Mucosa of rectum (tissue), 2 donors: Measurements from ENCODE around the gene KDM2B.

Experiments
- H3K27ac ChIP-seq, 2 donors: one replicate each; pipeline ENCODE4 v1.7.0; 2013; ENCODE audit warnings: inconsistent platforms in 2 of 2, low read depth in 2 of 2, low read length in 2 of 2
- H3K27me3 ChIP-seq, 2 donors: one replicate each; pipeline ENCODE4 v1.7.0; 2013; ENCODE audit warnings: low read length in 2 of 2; ENCODE audit not compliant: control insufficient read depth in 2 of 2, insufficient read depth in 2 of 2
- H3K36me3 ChIP-seq, 2 donors: one replicate each; pipeline ENCODE4 v1.7.0; 2013; ENCODE audit warnings: low read length in 2 of 2; ENCODE audit not compliant: control insufficient read depth in 2 of 2, insufficient read depth in 2 of 2
- H3K4me1 ChIP-seq, 2 donors: one replicate each; pipeline ENCODE4 v1.7.0; 2013; ENCODE audit warnings: low read length in 2 of 2, mild to moderate bottlenecking in 1 of 2; ENCODE audit not compliant: control insufficient read depth in 2 of 2, insufficient read depth in 2 of 2
- H3K4me3 ChIP-seq, 2 donors: one replicate each; pipeline ENCODE4 v1.7.0; 2013; ENCODE audit warnings: low read length in 2 of 2
- H3K9ac ChIP-seq, 2 donors: one replicate each; pipeline ENCODE4 v1.7.0; 2013; ENCODE audit warnings: low read length in 2 of 2, low read depth in 1 of 2, mild to moderate bottlenecking in 1 of 2
- H3K9me3 ChIP-seq, 2 donors: one replicate each; pipeline ENCODE4 v1.7.0; 2013; ENCODE audit warnings: low read length in 2 of 2; ENCODE audit not compliant: control insufficient read depth in 2 of 2
- donor health status: healthy.
- donor health status: Normal muscosa, but diverticular disease.

KDM2B gene

GRCh38 chr12:121531356-121531750 is 49.5 kb downstream of the KDM2B start:
- no peaks in the 10 kb centered on the region for H3K9me3 ChIP-seq
- H3K4me1 ChIP-seq: peaks cover 8 to 22% of the 10 kb centered on the region in 2 donors
- no peak overlapping the region for H3K9ac ChIP-seq
- peaks cover 2 to 8% of the 10 kb centered on the region in 2 donors for H3K36me3 ChIP-seq
- no peaks in the 10 kb centered on the region for H3K27me3 ChIP-seq
- H3K4me3 ChIP-seq: no peak overlapping the region
- peak overlapping the region in 1 of 2 donors; percentile 58 for H3K27ac ChIP-seq

GRCh38 chr12:121530600-121531355 is 50.0 kb downstream of the KDM2B start:
- H3K4me3 ChIP-seq: no peak overlapping the region
- H3K27ac ChIP-seq: peak overlapping the region; percentile 9 to 58
- H3K9me3 ChIP-seq: no peaks in the 10 kb centered on the region
- H3K9ac ChIP-seq: no peak overlapping the region
- H3K4me1 ChIP-seq: peaks cover 2 to 17% of the 10 kb centered on the region in 2 donors
- no peaks in the 10 kb centered on the region for H3K27me3 ChIP-seq
- peaks cover 2 to 8% of the 10 kb centered on the region in 2 donors for H3K36me3 ChIP-seq

- Histone ChIP-seq H3K36me3 (peaks cover 2 to 11% of the 10 kb centered on the region in 2 donors), H3K9me3 (no peaks in the 10 kb centered on the region), H3K27ac (no peak overlapping the region), H3K4me1 (peaks cover 0 to 10% of the 10 kb centered on the region in 2 donors), H3K4me3 (no peak overlapping the region), H3K9ac (no peak overlapping the region), H3K27me3 (no peaks in the 10 kb centered on the region)
Measured at GRCh38 chr12:121529184-121529583, 51.6 kb downstream of the KDM2B start.

- H3K27ac ChIP-seq: no peak overlapping the region
- no peaks in the 10 kb centered on the region for H3K9me3 ChIP-seq
- H3K27me3 ChIP-seq: no peaks in the 10 kb centered on the region
- H3K9ac ChIP-seq: no peak overlapping the region
- peaks cover 0 to 6% of the 10 kb centered on the region in 2 donors for H3K4me1 ChIP-seq
- H3K36me3 ChIP-seq: peaks cover 1 to 8% of the 10 kb centered on the region in 2 donors
- no peak overlapping the region for H3K4me3 ChIP-seq
Measured at GRCh38 chr12:121525411-121525810, 55.4 kb downstream of the KDM2B start.

- H3K27me3 ChIP-seq: no peaks in the 10 kb centered on the region
- no peaks in the 10 kb centered on the region for H3K9me3 ChIP-seq
- no peak overlapping the region for H3K9ac ChIP-seq
- H3K27ac ChIP-seq: no peak overlapping the region
- no peak overlapping the region for H3K4me3 ChIP-seq
- H3K36me3 ChIP-seq: peaks cover 2 to 10% of the 10 kb centered on the region in 2 donors
- peaks cover 0 to 6% of the 10 kb centered on the region in 2 donors for H3K4me1 ChIP-seq
Measured at GRCh38 chr12:121524196-121524916, 56.5 kb downstream of the KDM2B start.

- Histone ChIP-seq H3K27me3 (no peaks in the 10 kb centered on the region), H3K9me3 (no peaks in the 10 kb centered on the region), H3K27ac (peak overlapping the region in 1 of 2 donors; percentile 43), H3K4me1 (peaks cover 0 to 6% of the 10 kb centered on the region in 2 donors), H3K36me3 (peaks cover 2 to 15% of the 10 kb centered on the region in 2 donors), H3K4me3 (no peak overlapping the region), H3K9ac (no peak overlapping the region)
Measured at GRCh38 chr12:121523741-121524140, 57.1 kb downstream of the KDM2B start.

- Histone ChIP-seq H3K9me3 (no peaks in the 10 kb centered on the region), H3K36me3 (peaks cover 2 to 14% of the 10 kb centered on the region in 2 donors), H3K9ac (no peak overlapping the region), H3K4me3 (no peak overlapping the region), H3K27me3 (no peaks in the 10 kb centered on the region), H3K27ac (peak overlapping the region in 1 of 2 donors; percentile 43), H3K4me1 (peaks cover 0 to 6% of the 10 kb centered on the region in 2 donors)
Measured at GRCh38 chr12:121522971-121523370, 57.9 kb downstream of the KDM2B start.

- H3K9ac ChIP-seq: no peak overlapping the region
- no peaks in the 10 kb centered on the region for H3K27me3 ChIP-seq
- peaks cover 0 to 6% of the 10 kb centered on the region in 2 donors for H3K4me1 ChIP-seq
- H3K36me3 ChIP-seq: peaks cover 2 to 9% of the 10 kb centered on the region in 2 donors
- no peak overlapping the region for H3K4me3 ChIP-seq
- no peak overlapping the region for H3K27ac ChIP-seq
- no peaks in the 10 kb centered on the region for H3K9me3 ChIP-seq
Measured at GRCh38 chr12:121520586-121521086, 60.2 kb downstream of the KDM2B start.

- Histone ChIP-seq H3K27me3 (no peaks in the 10 kb centered on the region), H3K9ac (no peak overlapping the region), H3K9me3 (no peaks in the 10 kb centered on the region), H3K4me3 (no peak overlapping the region), H3K27ac (no peak overlapping the region), H3K4me1 (peaks cover 0 to 6% of the 10 kb centered on the region in 2 donors), H3K36me3 (peaks cover 2 to 8% of the 10 kb centered on the region in 2 donors)
Measured at GRCh38 chr12:121520119-121520518, 60.7 kb downstream of the KDM2B start.

GRCh38 chr12:121519227-121519626 is 61.6 kb downstream of the KDM2B start:
- Histone ChIP-seq H3K4me3 (no peak overlapping the region), H3K27ac (no peak overlapping the region), H3K4me1 (peaks cover 0 to 4% of the 10 kb centered on the region in 2 donors), H3K9me3 (no peaks in the 10 kb centered on the region), H3K36me3 (peaks cover 2 to 8% of the 10 kb centered on the region in 2 donors), H3K9ac (no peak overlapping the region), H3K27me3 (no peaks in the 10 kb centered on the region)
